ENCODE results near the gene EPS8L2.
A peak's percentile ranks its signal among the peaks of the same experiment; 100 is the strongest.

The EPS8L2 gene

DNA sequence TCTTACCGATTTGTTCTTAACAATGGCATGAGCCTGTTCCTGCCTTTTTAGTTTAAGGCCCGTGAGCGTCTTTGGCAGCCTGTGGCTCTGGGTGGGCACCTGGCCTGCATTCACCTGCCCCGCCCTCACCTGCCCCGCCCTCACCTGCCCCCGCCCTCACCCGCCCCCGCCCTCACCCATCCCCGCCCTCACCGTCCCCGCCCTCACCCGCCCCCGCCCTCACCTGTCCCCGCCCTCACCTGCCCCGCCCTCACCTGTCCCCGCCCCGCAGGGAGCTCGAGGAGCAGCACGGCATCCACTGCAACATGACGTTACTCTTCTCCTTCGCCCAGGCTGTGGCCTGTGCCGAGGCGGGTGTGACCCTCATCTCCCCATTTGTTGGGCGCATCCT, 57.0 kb downstream of the EPS8L2 start:
- DNase-seq (ENCODE audit: low read depth), result no peak

DNA sequence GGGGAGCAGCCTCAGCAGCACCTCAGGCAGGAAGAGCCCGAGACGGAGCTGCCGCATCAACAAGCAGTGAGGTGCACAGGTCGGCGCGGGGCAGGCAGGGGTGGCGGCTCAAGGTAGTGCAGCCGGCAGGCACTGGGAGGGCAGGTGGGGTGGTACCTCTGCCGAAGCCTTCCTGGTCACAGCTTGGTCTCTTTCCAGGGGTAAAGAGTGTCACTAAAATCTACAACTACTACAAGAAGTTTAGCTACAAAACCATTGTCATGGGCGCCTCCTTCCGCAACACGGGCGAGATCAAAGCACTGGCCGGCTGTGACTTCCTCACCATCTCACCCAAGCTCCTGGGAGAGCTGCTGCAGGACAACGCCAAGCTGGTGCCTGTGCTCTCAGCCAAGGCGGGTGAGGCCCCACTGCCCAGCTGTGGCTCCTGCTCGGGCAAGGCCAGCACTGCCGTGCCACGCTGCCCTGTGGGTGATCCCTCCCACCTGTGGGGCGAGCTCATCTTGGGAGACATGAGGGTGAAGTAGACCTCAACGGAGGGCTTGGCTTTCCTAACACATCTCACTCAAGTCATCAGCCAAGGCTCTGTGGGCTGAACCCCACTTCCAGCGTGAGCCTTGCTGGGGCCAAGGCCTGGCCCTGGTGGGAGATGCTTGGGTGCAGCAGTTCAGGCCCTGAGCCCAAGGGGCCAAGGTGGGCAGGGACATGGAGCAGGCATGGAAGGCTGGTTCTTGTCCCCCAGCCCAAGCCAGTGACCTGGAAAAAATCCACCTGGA, 57.7 kb downstream of the EPS8L2 start:
- no peak for DNase-seq (ENCODE audit: low read depth)

DNA sequence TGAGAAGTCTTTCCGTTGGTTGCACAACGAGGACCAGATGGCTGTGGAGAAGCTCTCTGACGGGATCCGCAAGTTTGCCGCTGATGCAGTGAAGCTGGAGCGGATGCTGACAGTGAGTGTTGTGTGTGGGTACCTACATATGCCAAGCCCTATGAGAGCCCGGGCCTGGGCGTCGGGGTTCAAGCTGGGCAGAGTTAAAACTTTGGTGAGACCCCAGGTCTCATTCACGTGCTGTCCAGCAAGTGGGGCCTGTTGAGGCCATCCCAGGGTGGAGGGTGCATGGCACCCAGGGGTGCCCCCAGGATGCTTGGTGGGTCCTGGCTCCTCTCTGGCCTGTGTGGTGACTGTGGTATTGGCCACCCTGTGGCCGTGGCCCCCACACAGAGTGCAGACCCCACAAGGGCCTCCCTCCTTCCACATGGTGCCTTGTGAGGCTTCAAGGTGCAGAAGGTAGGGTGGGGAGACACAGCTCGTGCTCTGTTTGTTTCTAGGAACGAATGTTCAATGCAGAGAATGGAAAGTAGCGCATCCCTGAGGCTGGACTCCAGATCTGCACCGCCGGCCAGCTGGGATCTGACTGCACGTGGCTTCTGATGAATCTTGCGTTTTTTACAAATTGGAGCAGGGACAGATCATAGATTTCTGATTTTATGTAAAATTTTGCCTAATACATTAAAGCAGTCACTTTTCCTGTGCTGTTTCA, 58.4 kb downstream of the EPS8L2 start:
- no peak for DNase-seq (ENCODE audit: low read depth)

DNA sequence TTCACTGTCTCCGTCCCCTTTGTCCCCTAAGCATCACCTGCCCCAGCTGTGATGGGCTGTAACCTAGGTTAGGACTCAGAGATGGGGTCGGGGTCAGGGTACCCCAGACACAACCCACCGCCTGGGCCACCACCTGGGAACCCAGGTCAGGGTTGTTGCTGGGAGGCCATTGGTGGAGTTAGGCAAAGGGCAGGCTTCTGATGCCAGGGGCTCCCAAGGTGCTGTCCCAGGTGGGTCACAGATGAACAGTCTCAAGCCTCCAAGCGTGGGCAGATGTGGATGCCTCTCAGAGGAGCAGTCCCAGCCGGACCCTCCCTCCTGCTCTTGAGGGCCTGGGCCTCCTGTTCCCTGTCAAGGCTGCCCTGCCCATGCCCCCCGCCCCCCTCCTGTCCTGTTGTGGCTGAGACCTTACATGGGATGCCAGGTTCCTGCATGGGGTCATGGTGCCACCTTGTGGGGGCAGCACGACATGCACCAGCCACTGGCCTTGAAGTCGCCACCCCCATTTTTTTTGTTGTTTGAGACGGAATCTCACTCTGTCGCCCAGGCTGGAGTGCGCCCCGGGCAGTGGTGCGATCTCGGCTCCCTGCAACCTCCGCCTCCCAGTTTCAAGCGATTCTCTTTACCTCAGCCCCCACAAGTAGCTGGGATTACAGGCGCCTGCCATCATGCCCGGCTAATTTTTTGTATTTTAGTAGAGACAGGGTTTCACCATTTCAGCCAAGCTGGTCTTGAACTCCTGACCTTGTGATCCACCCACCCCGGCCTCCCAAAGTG, 59.2 kb downstream of the EPS8L2 start:
- DNase-seq (ENCODE audit: low read depth), result peak; percentile 70

DNA sequence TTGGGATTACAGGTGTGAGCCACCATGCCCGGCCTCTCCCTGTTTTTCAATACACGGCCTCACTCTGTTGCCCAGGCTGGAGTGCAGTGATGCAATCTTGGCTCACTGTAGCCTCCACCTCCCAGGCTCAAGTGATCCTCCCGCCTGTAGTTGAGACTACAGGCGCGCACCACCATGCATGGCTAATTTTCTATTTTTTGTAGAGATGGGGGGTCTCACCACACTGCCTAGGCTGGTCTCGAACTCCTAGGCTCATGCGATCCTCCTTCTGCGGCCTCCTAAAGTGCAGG, 59.7 kb downstream of the EPS8L2 start:
- DNase-seq (ENCODE audit: low read depth), result no peak

DNA sequence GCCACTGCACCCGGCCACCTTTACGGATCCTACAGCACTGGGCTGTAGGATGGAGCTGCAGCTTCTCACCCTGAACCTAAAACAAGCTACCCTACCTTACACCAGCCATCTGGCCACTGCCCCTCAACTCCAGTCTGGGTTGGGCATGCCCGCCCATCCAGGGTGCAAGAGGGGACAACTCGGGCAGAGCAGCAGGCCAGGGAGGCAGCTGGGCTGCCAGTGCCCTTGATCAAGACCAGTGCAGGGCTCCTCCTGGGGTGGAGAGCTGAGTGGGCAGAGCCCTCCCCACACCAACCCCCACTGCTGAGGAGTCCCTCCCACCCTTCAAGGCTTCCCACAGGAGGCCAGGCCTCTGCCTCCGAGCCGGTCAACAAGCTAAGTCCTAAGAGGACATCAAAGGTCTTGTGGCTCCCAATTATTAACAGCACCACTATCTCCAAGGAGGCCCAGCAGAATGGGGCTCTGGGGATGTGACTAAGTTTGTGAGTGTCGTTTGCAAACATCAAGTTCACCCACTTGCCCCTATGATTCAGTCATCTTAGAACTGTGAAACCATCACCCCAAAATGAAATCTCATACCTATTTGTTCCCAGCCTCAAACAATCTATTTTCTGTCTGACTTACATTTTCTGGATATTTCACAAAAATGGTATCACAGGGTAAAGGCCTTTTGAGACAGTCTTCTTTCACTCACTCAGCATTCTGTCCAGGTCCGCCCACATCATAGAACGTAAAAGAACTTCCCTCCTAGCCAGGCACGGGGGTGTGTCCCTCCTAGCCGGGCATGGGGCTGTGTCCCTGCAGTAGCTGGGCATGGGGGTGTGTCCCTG, 60.3 kb downstream of the EPS8L2 start:
- no peak for DNase-seq (ENCODE audit: low read depth)

DNA sequence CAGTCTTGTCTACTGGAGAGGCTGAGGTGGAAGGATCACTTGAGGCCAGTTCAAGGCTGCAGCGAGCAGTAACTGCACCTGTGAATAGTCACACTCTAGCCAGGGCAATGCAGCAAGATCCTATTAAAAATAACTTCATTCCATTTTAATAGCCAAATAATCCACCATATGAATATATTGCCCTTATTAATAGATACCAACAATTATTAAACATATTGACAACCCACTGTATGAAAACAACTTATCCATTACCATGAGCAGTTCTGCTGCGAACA, 60.8 kb downstream of the EPS8L2 start:
- no peak for DNase-seq (ENCODE audit: low read depth)

DNA sequence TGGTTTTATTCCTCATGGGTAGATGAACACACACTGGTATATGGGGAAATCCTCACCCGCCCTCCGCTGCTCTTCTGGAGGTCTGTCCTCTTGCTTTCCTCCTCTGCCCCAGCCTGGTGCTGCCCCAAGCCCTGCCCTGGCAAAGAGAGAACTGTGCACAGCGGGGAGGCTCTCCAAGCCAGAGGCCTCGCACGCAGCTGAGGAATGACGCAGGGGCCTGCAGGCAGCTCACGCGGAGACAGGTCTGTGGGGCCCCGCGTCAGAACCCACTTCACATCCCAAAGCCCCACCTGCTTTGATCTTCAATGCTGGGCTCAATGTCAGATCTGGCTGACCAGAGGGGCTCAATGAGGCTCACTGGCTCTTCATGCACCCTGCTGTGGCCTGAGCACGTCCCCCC, 61.2 kb downstream of the EPS8L2 start:
- DNase-seq (ENCODE audit: low read depth), result no peak

DNA sequence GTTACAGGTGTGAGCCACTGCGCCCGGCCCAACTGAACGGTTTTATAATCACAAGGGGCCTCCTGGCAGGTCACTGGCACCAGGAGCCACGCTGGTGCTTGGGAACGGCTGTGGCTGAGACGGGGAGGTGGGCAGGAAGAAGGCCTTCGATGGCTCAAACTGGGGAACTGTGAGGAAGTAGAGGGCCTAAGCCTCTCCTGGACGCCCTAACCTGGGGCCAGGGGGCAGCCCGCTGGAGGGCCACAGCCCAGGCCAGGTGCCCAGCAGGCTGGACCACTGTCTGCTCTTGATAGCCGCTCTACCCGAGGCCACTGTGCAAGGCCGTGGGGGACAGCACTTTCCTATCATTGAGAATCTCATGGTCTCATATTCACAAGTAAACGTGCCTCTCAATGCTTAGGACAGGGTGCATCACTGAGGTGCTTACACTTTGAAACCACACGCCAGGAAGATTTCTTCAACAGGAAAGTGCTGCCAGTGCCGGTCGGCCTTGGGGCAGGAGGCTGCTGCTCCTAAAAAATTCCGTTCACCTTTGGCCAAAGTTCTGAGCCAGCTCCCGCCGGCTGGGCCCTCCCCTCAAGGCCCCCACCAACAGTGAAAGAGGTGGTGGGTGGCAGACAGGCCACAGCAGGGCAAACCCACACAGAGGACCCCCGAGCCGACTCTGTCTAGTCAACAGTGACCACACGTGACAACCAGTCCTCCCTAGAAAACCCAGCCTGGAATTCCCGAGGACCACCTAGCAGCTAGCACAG, 64.0 kb downstream of the EPS8L2 start:
- DNase-seq (ENCODE audit: low read depth), result no peak

DNA sequence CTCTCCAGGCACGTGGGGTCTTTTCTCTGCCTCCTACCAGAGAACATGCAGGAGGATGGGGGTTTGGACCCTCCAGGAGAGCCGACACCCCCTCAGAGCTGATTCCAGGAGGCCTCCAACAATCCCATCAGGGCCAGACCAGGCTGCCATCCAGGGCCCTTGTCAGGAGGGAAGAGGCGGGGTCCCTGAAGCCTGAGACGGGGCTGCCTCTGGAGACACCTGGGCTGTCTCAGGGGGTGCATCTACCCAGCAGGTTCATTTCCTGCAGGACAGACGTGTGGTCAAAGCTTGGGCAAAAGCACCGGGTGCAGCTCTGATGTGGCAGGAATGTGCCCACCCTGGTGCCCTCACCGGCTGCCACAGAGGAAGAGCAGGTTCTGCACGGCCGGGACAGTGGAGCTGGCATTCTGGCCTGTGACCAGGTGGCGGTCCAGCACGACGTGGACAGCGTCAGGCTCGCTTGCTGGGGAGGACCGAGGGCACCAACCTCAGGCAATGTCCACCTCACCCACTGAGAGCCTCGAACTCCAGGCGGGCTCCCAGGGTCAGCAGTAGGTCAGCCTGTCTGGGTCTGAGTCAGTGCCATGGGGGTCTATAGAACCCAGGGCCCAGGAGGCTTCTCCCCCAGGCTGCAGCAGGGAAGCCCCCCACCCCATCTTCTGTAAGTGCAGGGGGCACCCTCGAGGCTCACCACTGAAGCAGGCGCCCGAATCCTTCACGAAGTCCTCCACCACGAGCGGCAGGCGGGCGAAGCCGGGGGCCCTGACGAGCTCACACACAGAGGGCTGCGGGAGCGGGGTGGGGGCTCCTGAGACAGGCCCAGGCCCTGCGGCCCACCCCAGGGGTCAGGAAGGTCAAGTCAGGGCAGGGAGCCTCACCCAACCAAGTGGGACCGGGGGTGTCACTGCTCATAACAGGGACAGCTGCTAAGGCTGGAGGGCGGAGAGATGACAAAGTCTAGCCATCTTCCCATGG, 64.9 kb downstream of the EPS8L2 start:
- no peak for DNase-seq (ENCODE audit: low read depth)

DNA sequence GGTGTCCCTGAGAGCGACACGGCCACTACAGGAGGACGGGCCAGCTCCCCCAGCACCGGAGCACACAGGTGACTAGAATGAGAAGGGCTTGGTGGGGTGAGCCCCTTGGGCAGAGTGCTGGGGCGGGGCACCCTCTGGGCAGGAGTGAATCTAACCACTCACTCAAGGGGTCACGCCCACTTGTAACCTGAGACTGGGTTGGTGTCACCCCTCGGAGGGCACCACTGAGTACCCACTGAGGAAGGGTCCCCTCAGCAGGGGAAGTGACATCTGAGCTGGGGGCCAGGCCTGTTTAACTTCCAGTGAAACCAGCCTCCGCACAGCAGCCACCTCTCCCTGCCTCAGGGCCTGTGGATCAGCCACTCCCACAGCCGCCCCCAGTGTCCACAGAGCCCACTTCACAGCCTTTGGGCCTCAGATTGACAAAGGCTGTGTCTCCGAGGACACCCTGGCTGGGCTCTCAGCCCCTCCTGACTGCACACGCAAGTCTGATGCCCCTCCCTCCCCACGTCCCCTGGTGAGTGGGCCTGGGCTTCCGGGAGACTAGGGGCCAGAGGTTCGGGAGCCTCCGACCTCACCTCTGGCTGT, 65.7 kb downstream of the EPS8L2 start:
- no peak for DNase-seq (ENCODE audit: low read depth)

DNA sequence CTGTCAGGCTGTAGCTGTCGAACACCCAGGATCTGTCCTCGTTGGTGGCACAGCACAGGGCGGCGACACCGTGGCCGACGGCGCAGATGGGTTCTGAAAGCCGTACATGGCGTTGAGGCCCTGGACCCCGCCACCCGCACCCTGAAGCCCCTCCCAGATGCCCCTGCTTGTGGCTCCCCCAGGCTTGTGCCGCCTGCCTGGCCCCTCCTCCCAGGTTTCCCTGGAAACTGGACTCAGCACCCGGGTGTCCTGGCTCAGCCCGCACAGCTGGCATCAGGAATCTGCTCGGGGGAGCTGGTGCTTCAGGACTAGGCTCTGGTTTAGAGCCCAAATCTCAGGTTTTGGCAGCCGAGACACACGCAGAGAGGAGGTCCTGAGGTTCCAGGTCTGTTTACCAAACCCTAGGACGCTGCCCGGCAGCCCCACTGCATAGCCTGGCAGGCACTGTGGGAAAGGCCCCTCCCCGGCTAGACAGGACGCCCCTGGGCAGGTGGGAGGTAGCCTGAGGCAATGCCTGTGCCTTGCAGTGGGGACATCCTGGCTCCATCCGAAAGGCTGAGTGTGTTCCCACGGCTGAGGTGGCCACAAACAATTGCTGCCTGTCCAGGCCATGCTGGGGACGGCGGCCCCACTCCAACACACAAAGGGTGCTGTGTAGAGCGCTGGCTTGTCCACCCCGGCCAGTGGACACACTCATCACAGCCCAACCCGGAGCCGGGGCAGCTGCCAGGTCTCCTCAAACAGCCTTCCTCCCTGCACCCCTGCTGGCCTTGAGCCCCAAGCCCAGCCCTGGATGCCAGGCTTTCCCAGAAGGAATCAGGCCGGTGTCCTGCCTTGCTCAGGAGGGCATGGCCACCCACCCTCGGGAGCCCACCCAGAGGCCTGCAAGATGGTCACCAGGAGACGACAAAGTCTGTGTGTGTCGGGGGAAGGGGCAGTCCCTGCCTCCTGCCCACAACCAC, 66.7 kb downstream of the EPS8L2 start:
- DNase-seq (ENCODE audit: low read depth), result no peak

DNA sequence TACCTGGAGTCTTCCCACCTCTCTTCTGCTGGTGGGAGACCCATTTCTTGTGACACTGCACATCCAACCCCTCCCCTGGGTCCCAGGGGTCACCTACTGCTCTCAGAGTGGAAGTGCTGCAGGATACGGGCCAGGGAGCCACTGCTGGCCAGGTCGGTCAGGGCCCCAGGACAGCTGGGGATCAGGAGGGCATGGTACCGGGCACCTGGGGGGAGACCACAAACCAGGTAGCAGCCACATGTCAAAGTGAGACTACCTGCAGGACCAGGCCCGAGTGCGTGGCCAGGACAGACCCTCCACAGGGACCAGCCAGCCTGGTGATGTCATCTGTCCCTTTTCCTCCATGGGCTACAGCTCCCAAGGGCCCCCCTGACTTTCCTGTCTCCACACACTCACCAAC, 67.4 kb downstream of the EPS8L2 start:
- DNase-seq (ENCODE audit: low read depth), result no peak

DNA sequence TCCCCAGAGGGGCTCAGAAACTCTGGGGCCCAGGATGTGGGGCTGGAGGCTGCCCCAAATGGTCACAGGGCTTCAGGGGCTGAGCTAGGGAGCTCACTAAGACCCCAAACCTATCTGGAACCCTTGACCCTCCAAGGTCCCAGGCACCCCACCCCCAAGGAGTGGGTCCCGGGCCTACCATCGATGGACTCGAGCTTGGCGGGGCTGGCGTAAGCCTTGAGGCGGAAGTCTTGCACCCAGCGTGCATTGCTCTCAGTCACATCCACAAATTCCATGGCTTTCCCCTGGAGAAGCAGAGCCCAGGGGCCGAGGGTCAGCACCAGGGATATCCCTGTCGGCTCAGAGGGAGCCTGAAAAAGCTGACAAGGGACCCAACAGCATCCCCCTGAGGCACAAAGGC, 67.8 kb downstream of the EPS8L2 start:
- DNase-seq (ENCODE audit: low read depth), result no peak

DNA sequence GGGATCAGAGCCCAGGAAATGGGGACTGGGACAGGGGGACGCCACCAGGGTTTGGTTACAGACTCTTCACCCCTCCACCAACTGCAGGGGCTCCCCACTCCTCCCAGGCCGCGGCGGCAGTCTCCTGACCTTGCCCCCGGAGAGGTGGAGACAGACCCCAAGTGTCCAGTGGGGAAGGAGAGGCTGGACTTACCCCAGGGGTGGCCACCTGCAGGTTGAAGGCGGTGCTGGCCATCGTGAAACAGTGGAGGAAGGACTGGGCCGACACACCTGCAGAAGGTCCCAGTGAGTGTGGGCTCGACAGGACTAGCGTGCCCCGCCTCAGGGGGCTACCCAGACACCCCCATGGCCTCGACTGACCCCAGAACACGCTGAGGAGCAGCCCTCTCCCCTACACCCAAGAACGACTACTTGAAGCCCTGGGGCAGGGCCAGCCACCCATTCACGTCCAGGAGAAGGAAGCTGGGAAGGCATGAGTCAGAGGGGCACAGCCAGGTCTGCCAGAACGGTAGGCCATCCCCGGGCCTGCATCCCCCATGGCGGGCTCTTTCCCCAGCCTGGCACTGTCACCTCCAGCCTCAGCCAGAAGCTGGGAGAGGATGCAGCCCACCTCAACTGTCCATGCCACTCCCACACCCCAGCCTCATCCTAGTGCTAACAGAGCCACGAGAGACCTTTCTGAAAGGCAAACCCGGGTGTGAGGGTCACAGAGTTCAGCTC, 69.0 kb downstream of the EPS8L2 start:
- peak; percentile 75 for DNase-seq (ENCODE audit: low read depth)

DNA sequence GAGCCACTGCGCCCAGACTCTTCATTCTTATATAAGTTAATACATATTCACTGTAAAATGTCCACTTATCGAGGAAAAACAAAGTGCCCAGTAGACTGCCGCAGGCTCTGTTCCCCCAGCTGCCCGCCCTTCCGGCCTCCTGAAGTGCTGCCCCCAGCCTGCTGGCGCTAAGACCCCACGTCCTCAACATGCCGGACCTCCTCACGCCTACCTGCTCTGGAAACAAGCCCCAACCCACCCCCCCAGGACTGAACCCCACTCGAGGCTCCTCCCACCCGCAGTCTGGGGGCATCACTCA, 70.2 kb downstream of the EPS8L2 start:
- DNase-seq (ENCODE audit: low read depth), result peak; percentile 24

DNA sequence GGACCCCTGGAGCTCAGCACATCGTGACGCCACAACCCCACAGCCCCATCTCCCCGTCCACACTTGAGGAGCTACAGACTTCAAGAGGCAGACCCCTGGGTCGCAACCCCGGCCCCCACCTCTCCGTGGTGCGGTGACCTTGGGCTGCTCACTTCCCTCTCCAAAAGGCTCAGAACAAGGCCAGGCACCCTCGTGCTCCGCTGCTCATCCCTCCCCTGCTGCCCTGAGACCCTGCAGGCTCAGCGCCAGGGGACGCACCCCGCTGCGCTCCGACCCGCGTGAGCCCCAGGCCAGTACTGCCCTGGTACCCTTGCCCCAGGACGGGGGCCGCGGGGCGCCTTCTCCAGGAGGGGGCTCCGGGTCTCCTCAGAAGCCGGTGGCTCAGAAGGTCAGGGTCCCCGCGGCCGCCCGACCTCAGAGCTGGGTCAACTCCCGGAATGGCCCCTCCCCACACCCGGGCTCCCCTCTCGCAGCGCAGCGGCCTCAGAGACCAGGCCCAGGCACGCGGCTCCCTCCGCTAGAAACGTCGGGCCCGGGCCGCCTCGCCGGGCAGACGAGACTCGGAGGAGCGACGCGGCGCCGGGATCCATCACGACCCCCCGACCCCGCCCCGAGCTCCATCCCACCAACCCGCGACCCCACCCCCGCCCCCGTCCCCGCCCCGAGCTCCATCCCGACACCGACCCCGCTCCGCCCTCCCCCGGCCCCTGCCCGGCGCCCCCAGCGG, 70.7 kb downstream of the EPS8L2 start:
- DNase-seq (ENCODE audit: low read depth), result peak; percentile 56
